Adrenal gland (tissue), 12 donors: ENCODE results near the gene MYO9A. TPM values are rescaled to one million over a fixed set of nuclear protein-coding genes. Genes with fewer than 3 reads are reported as not detected.

Source experiments
- DNase-seq, 7 donors: peaks; one replicate each; pipeline ENCODE4 v3.0.0-alpha.2; 2019 to 2020
- H3K27ac ChIP-seq, 5 donors: fragments of 200-600 bp; sonication (generic) in 4 of 5; 1 replicate in 3 of 5; 2 replicates in 2 of 5; pipeline versions ENCODE4 v1.5.1 to v1.8.0; 2016 to 2020; ENCODE audit warnings: mild to moderate bottlenecking in 1 of 5
- H3K27me3 ChIP-seq: fragments of 200-600 bp; 2 replicates; pipeline ENCODE4 v1.8.0; 2021
- H3K36me3 ChIP-seq, 2 donors: fragments of 200-600 bp; replicated peaks in 1 of 2; 1 replicate in 1 of 2; 2 replicates in 1 of 2; pipeline versions ENCODE4 v1.5.1 to v1.8.0; 2018 to 2022
- H3K4me1 ChIP-seq, 2 donors: fragments of 200-600 bp; replicated peaks in 1 of 2; 1 replicate in 1 of 2; 2 replicates in 1 of 2; pipeline versions ENCODE4 v1.5.1 to v1.8.0; 2018 to 2021
- H3K4me3 ChIP-seq, 4 donors: fragments of 200-600 bp; sonication (generic) in 3 of 4; one replicate each; pipeline ENCODE4 v1.5.1; 2016 to 2018
- H3K9me3 ChIP-seq, 3 donors: fragments of 200-600 bp; sonication (generic) in 1 of 3; replicated peaks in 1 of 3; 1 replicate in 2 of 3; 2 replicates in 1 of 3; pipeline versions ENCODE4 v1.5.1 to v1.8.0; 2016 to 2021
- CTCF ChIP-seq, 6 experiments: fragments of 450-650 bp in 4 of 6; fragments of 200-600 bp in 2 of 6; sonication (generic) in 1 of 6; IDR thresholded peaks; 1 replicate in 5 of 6; 2 replicates in 1 of 6; pipeline versions ENCODE4 v1.5.1 to v1.8.0; 2016 to 2021; ENCODE audit warnings: antibody characterized with exemption in 6 of 6, mild to moderate bottlenecking in 2 of 6, moderate library complexity in 1 of 6
- POLR2A ChIP-seq, 2 donors: fragments of 450-650 bp; IDR thresholded peaks; one replicate each; pipeline ENCODE4 v1.6.1; 2017; ENCODE audit warnings: antibody characterized with exemption in 2 of 2, mild to moderate bottlenecking in 2 of 2, moderate library complexity in 1 of 2
- WGBS, 4 donors: extraction: QIAGEN DNeasy Blood & Tissue Kit in 2 of 4; methylation state at CpG; one replicate each; pipeline versions ENCODE4 v1.1.5 to v1.1.7; 2013 to 2017; 5-methylcytosine and 5-hydroxymethylcytosine counted together
- intact Hi-C, 2 donors: fragments of 100-400 bp; cut with DNase I; formaldehyde crosslinking; loops; one replicate each; pipeline versions ENCODE4 v1.14.1 to v1.15.0; 2022 to 2023
- polyA plus RNA-seq, 3 donors: library from polyadenylated mRNA; stranded (reverse); fragments of 200-250 nt in 2 of 3; fragments of 350-450 nt in 1 of 3; fragmentation: Illumina TruSeq in 1 of 3; extraction: RNeasy Lipid Tissue Mini Kit (QIAGEN cat#74804) in 1 of 3; gene quantifications; one replicate each; pipeline ENCODE4 v1.2.3, GENCODE V29; 2013 to 2014
- total RNA-seq, 9 donors: library from RNA; depleted of rRNA in 4 of 9; stranded (reverse); fragments of >200 nt in 4 of 9; fragments of 120-200 nt in 1 of 9; fragmentation: NEBNext Ultra II Directional in 1 of 9; extraction: Animal tissue kit (Norgen Biotek cat#: 25700) in 1 of 9; gene quantifications; one replicate each; pipeline versions ENCODE4 v1.1.0 to v1.2.4, GENCODE V29; 2013 to 2023
- donor health status: healthy with polysubstance abuse.
- donor health status: Bipolar disorder and iron deficiency.
- donor health status: DM: yes; HTN: yes; CAD: no.
- donor health status: DM: no; HTN: no; CAD: no.
- donor health status: DM: no; HTN: no; CAD: no.
- donor health status: DM: yes; HTN: yes; CAD: no.

Gene MYO9A
- total and polyA plus RNA-seq, 12 donors: 3.0 to 34.0 (median 19.8) TPM

- WGBS, 4 donors: 92 to 99% (median 98%) methylated on average over 4 of the region's 4 CpGs
- intact Hi-C loops: no loop called here
- no peaks in the 10 kb centered on the region for H3K4me1 ChIP-seq
These were observed 80.6 kb downstream of the MYO9A start for GRCh38 chr15:72037321-72037720.

GRCh38 chr15:72034859-72035650, 82.9 kb downstream of the MYO9A start:
- WGBS, 4 donors: 69 to 95% (median 85%) methylated on average over 4 of the region's 4 CpGs
- H3K4me3 ChIP-seq: no peak overlapping the region
- no peaks in the 10 kb centered on the region for H3K27me3 ChIP-seq
- H3K27ac ChIP-seq: no peak overlapping the region
- TF ChIP-seq CTCF (IDR thresholded peaks at IDR 0.05) (no peak), POLR2A (IDR thresholded peaks at IDR 0.05) (no peak)
- no peaks in the 10 kb centered on the region for H3K4me1 ChIP-seq
- no peaks in the 10 kb centered on the region for H3K9me3 ChIP-seq
- H3K36me3 ChIP-seq: peaks cover 0 to 9% of the 10 kb centered on the region in 2 donors
- no peak for DNase-seq
- intact Hi-C loops: no loop called here

More at GRCh38 chr15:72037321-72037720, 80.6 kb downstream of the MYO9A start:
- DNase-seq: no peak
- TF ChIP-seq CTCF (IDR thresholded peaks at IDR 0.05): no peak
- no peak for TF ChIP-seq POLR2A (IDR thresholded peaks at IDR 0.05)
- Histone ChIP-seq H3K36me3 (no peaks in the 10 kb centered on the region), H3K27ac (no peak overlapping the region), H3K9me3 (no peaks in the 10 kb centered on the region), H3K27me3 (no peaks in the 10 kb centered on the region), H3K4me3 (no peak overlapping the region)

- Histone ChIP-seq H3K4me3 (no peak overlapping the region), H3K27ac (no peak overlapping the region), H3K4me1 (no peaks in the 10 kb centered on the region), H3K9me3 (no peaks in the 10 kb centered on the region), H3K36me3 (peaks cover 0 to 9% of the 10 kb centered on the region in 2 donors), H3K27me3 (no peaks in the 10 kb centered on the region)
- TF ChIP-seq CTCF (IDR thresholded peaks at IDR 0.05) (no peak), POLR2A (IDR thresholded peaks at IDR 0.05) (no peak)
- 93 to 100% (median 98%) methylated on average over 1 of the region's 1 CpG for WGBS, 4 donors
- DNase-seq: no peak
- intact Hi-C loops: no loop called here
These were observed 83.6 kb downstream of the MYO9A start for GRCh38 chr15:72034351-72034750.

GRCh38 chr15:72033711-72034110, 84.2 kb downstream of the MYO9A start:
- Histone ChIP-seq H3K27ac (no peak overlapping the region), H3K4me3 (no peak overlapping the region)

More at GRCh38 chr15:72033711-72034110, 84.2 kb downstream of the MYO9A start:
- no peaks in the 10 kb centered on the region for H3K27me3 ChIP-seq
- intact Hi-C loops: no loop called here
- DNase-seq: no peak
- peaks cover 0 to 9% of the 10 kb centered on the region in 2 donors for H3K36me3 ChIP-seq
- 86 to 93% (median 91%) methylated on average over 7 of the region's 7 CpGs for WGBS, 4 donors
- TF ChIP-seq POLR2A (IDR thresholded peaks at IDR 0.05) (no peak), CTCF (IDR thresholded peaks at IDR 0.05) (no peak)
- H3K9me3 ChIP-seq: no peaks in the 10 kb centered on the region
- no peaks in the 10 kb centered on the region for H3K4me1 ChIP-seq
